ENCODE measurements around the gene MAGI1. TPM values are rescaled to one million over a fixed set of nuclear protein-coding genes. Genes with fewer than 3 reads are reported as not detected.

Gene MAGI1
- polyA plus RNA-seq, 1 of the 3 experiments (the other 2 are of a cell fraction) = 10.3 TPM

DNA sequence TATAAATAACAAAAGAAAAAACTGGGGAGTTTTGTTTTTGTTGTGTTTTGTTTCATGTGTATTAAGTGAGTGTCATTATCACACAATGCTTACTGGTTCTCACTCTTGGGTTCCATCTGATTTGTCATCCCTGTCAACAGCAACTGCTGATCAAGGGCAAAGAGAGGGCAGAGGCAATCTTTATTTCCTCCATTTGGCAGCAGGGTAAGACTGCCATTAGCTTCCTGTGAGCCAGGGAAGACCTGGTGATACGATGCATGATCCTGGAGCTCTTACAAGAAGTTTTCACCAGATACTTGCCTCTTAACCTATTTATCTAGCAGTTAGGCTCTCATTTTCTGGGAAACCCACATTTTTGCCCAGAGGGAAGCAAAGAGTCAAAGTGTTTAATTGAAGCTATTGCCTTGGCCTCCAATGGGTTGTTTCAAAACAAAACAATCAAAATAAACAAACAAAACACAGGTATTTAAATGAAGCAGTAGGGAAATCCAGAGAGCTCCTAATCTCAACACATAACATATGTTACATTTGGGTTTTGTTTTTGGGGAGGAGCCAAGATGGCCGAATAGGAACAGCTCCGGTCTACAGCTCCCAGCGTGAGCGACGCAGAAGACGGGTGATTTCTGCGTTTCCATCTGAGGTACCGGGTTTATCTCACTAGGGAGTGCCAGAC lies 529.8 kb downstream of the MAGI1 start:
- ChIA-PET CTCF (interaction anchor here (0.9 kb wide), 1 partner anchor 70 kb away, joined by 3 read pairs; no protein-coding TSS in a partner anchor), POLR2A (no interaction called here)
- Histone ChIP-seq H3K27ac (ENCODE audit: low read depth in 2 of 2, low read length in 1 of 2) (no peak overlapping the region; a peak in 1 of 4 replicates), H3K4me1 (ENCODE audit: control insufficient read depth in 1 of 2, insufficient read depth in 2 of 2, low read depth in 1 of 2, low read length in 1 of 2) (no peaks in the 10 kb centered on the region; a peak in 1 of 4 replicates), H3K9me2 (no peaks in the 10 kb centered on the region), H3K9me3 (no peaks in the 10 kb centered on the region), H3K27me3 (ENCODE audit: insufficient read depth) (no peaks in the 10 kb centered on the region), H3K4me2 (no peak overlapping the region), H3K36me3 (replicated peaks in 1 of 2; ENCODE audit: control insufficient read depth in 1 of 2, insufficient read depth in 2 of 2, low read length in 1 of 2) (no peaks in the 10 kb centered on the region), H3K4me3 (ENCODE audit: low read depth in 2 of 2, low read length in 1 of 2) (no peak overlapping the region), H3F3A (replicated peaks; ENCODE audit: insufficient read depth) (peaks cover 4% of the 10 kb centered on the region), H3K79me2 (ENCODE audit: insufficient read depth) (peaks cover 12% of the 10 kb centered on the region), H4K20me1 (ENCODE audit: insufficient read depth) (peaks cover 4% of the 10 kb centered on the region; the same call in 1 of the 2 replicates), H2AFZ (ENCODE audit: low read depth) (no peak overlapping the region), H3K9ac (no peak overlapping the region)
- TF ChIP-seq SIN3A (IDR thresholded peaks at IDR 0.05; ENCODE audit: borderline replicate concordance, low read depth, low read length) = no peak
- no peak for TF ChIP-seq TAF1 (IDR thresholded peaks at IDR 0.05; ENCODE audit: borderline replicate concordance, low read depth, low read length)
- no peak for TF ChIP-seq RXRA (IDR thresholded peaks at IDR 0.05; ENCODE audit: borderline replicate concordance, low read depth)
- no peak for DNase-seq
- 95% methylated on average over 9 of the region's 9 CpGs for WGBS (ENCODE audit: low lambda C conversion rate)

DNA sequence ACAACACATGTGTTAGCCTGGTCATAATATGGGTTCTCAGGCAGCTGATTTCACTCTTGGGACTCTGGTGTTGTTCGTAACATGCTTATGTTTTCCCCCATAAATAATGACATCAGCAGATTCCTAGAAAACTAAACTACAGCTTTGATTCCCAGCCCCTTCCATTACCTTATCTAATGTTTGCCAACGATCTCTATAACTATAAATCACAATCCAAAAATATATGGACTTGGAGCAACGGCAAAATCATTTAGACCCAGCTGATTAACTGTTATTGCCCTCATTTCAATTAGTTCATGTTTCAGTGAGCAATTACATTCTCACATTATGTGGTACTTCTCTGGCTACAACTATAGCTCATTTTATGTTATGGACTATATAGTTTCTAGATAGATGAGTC lies 531.3 kb downstream of the MAGI1 start:
- Histone ChIP-seq H3K9ac (no peak overlapping the region), H3K4me2 (no peak overlapping the region), H2AFZ (ENCODE audit: low read depth) (no peak overlapping the region), H3K27me3 (ENCODE audit: insufficient read depth) (no peaks in the 10 kb centered on the region), H4K20me1 (ENCODE audit: insufficient read depth) (peaks cover 4% of the 10 kb centered on the region; the same call in 1 of the 2 replicates), H3F3A (replicated peaks; ENCODE audit: insufficient read depth) (peaks cover 4% of the 10 kb centered on the region), H3K27ac (ENCODE audit: low read depth in 2 of 2, low read length in 1 of 2) (no peak overlapping the region), H3K9me3 (no peaks in the 10 kb centered on the region), H3K4me3 (ENCODE audit: low read depth in 2 of 2, low read length in 1 of 2) (no peak overlapping the region), H3K9me2 (no peaks in the 10 kb centered on the region), H3K36me3 (replicated peaks in 1 of 2; ENCODE audit: control insufficient read depth in 1 of 2, insufficient read depth in 2 of 2, low read length in 1 of 2) (no peaks in the 10 kb centered on the region), H3K79me2 (ENCODE audit: insufficient read depth) (peaks cover 12% of the 10 kb centered on the region), H3K4me1 (ENCODE audit: control insufficient read depth in 1 of 2, insufficient read depth in 2 of 2, low read depth in 1 of 2, low read length in 1 of 2) (no peaks in the 10 kb centered on the region; a peak in 1 of 4 replicates)
- 55% methylated on average over 3 of the region's 3 CpGs for WGBS (ENCODE audit: low lambda C conversion rate)
- POLR2A ChIA-PET = no interaction called here
- TF ChIP-seq NRF1 (IDR thresholded peaks at IDR 0.05; ENCODE audit: low read depth, low read length) (no peak), RCOR1 (IDR thresholded peaks at IDR 0.05; ENCODE audit: low read length) (no peak), NFIC (IDR thresholded peaks at IDR 0.05; ENCODE audit: borderline replicate concordance) (no peak), RFX5 (IDR thresholded peaks at IDR 0.05; ENCODE audit: low read length) (no peak), JUND (IDR thresholded peaks at IDR 0.05) (no peak), SMC3 (IDR thresholded peaks at IDR 0.05; ENCODE audit: low read depth, low read length) (no peak), FOXM1 (IDR thresholded peaks at IDR 0.05; ENCODE audit: low read depth) (no peak), GABPA (IDR thresholded peaks at IDR 0.05; ENCODE audit: low read depth) (no peak), ELF1 (IDR thresholded peaks at IDR 0.05) (no peak), TAF1 (IDR thresholded peaks at IDR 0.05; ENCODE audit: borderline replicate concordance, low read depth, low read length) (no peak), EP300 (IDR thresholded peaks at IDR 0.05; ENCODE audit: borderline replicate concordance in 1 of 2, low read depth in 1 of 2, low read length in 1 of 2) (no peak), YY1 (IDR thresholded peaks at IDR 0.05; ENCODE audit: low read depth) (no peak), FOSL2 (IDR thresholded peaks at IDR 0.05; ENCODE audit: borderline replicate concordance, low read depth) (no peak), MEF2A (IDR thresholded peaks at IDR 0.05; ENCODE audit: borderline replicate concordance, low read depth) (no peak), CHD2 (IDR thresholded peaks at IDR 0.05; ENCODE audit: low read length, partially characterized antibody) (no peak)
- TF ChIP-seq, protein P1, sequence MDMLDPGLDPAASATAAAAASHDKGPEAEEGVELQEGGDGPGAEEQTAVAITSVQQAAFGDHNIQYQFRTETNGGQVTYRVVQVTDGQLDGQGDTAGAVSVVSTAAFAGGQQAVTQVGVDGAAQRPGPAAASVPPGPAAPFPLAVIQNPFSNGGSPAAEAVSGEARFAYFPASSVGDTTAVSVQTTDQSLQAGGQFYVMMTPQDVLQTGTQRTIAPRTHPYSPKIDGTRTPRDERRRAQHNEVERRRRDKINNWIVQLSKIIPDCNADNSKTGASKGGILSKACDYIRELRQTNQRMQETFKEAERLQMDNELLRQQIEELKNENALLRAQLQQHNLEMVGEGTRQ (IDR thresholded peaks at IDR 0.05; ENCODE audit: borderline replicate concordance, low read depth, low read length) = no peak
- TF ChIP-seq, protein P2, sequence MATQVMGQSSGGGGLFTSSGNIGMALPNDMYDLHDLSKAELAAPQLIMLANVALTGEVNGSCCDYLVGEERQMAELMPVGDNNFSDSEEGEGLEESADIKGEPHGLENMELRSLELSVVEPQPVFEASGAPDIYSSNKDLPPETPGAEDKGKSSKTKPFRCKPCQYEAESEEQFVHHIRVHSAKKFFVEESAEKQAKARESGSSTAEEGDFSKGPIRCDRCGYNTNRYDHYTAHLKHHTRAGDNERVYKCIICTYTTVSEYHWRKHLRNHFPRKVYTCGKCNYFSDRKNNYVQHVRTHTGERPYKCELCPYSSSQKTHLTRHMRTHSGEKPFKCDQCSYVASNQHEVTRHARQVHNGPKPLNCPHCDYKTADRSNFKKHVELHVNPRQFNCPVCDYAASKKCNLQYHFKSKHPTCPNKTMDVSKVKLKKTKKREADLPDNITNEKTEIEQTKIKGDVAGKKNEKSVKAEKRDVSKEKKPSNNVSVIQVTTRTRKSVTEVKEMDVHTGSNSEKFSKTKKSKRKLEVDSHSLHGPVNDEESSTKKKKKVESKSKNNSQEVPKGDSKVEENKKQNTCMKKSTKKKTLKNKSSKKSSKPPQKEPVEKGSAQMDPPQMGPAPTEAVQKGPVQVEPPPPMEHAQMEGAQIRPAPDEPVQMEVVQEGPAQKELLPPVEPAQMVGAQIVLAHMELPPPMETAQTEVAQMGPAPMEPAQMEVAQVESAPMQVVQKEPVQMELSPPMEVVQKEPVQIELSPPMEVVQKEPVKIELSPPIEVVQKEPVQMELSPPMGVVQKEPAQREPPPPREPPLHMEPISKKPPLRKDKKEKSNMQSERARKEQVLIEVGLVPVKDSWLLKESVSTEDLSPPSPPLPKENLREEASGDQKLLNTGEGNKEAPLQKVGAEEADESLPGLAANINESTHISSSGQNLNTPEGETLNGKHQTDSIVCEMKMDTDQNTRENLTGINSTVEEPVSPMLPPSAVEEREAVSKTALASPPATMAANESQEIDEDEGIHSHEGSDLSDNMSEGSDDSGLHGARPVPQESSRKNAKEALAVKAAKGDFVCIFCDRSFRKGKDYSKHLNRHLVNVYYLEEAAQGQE (IDR thresholded peaks at IDR 0.05; ENCODE audit: low read depth, low read length) = no peak
- TF ChIP-seq, protein P3, sequence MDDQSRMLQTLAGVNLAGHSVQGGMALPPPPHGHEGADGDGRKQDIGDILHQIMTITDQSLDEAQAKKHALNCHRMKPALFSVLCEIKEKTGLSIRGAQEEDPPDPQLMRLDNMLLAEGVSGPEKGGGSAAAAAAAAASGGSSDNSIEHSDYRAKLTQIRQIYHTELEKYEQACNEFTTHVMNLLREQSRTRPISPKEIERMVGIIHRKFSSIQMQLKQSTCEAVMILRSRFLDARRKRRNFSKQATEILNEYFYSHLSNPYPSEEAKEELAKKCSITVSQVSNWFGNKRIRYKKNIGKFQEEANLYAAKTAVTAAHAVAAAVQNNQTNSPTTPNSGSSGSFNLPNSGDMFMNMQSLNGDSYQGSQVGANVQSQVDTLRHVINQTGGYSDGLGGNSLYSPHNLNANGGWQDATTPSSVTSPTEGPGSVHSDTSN (IDR thresholded peaks at IDR 0.05) = no peak
- DNase-seq = no peak
- CTCF ChIA-PET = interaction anchor here (0.6 to 1.5 kb wide), 2 partner anchors 13 to 244 kb away, joined by 3 to 4 read pairs; no protein-coding TSS in a partner anchor

All from SK-N-SH (cell line).